Activated CD4-positive, alpha-beta T cell treated with anti-CD3 and anti-CD28 coated beads for 4 hours (primary cell): ENCODE measurements around the gene NMB.

ENCODE experiments used
- DNase-seq, 2 donors: peaks; one replicate each; pipeline ENCODE4 v3.0.0-alpha.2; 2020

Gene NMB

GRCh38 chr15:84609818-84610525 is 48.0 kb downstream of the NMB start:
- DNase-seq: no peak

GRCh38 chr15:84608707-84609284 is 49.2 kb downstream of the NMB start:
- no peak for DNase-seq

GRCh38 chr15:84606653-84607120 is 51.3 kb downstream of the NMB start:
- no peak for DNase-seq

- DNase-seq: no peak
Measured at GRCh38 chr15:84605554-84605882, 52.5 kb downstream of the NMB start.
